ENCODE results near the gene EMX1. TPM values are rescaled to one million over a fixed set of nuclear protein-coding genes. Genes with fewer than 3 reads are reported as not detected.

EMX1 gene
- total RNA-seq, 1 experiment from 2014 or later = 0.72 TPM

DNA sequence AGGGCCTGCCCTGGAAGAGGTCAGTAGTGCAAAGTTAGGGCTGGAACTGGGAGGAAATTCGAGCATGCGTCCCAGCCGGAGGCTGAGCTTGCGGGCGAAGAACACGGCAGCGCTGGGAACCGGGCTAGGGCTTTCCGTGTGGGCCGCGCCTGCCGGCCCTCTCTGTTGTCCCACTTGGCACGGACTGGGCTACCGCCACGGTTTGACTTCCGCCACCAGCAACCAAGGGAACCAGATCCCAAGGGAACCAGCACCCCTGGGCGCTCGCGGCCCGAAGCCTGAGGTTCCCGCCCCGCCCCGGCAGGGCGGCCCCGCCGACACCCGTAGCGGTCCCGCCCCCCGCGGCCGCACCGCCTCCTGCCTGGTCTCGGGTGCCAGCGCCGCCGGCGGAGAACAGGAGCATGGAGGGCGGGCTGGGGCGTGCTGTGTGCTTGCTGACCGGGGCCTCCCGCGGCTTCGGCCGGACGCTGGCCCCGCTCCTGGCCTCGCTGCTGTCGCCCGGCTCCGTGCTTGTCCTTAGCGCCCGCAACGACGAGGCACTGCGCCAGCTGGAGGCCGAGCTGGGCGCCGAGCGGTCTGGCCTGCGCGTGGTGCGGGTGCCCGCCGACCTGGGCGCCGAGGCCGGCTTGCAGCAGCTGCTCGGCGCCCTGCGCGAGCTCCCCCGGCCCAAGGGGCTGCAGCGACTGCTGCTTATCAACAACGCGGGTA is 30.1 kb upstream of the EMX1 start, which contains the start of gene SPR:
Gene SPR, plus strand, starts transcription at position 377 of the 708 bp plus-strand sequence. Its CDS starts 25 bp downstream, at position 402.
- H3K9ac ChIP-seq (ENCODE audit: extremely low read depth, insufficient read length, low read length) = no peak within 1 kb of the TSS
- H2BK5ac ChIP-seq (ENCODE audit: insufficient read length, low read length) = no peak within 1 kb of the TSS
- H3K4me3 Mint-ChIP-seq = peak within 1 kb of the TSS; percentile 69 to 81
- H2BK20ac ChIP-seq (ENCODE audit: low read depth, low read length, poor library complexity, severe bottlenecking) = no peak within 1 kb of the TSS
- peaks cover 8 to 11% of the 10 kb centered on the region in 2 experiments for H3K4me1 Mint-ChIP-seq
- peaks cover 3% of the 10 kb centered on the region; the same call in 1 of the 2 replicates for H3K27me3 ChIP-seq (ENCODE audit: insufficient read depth, low read length)
- H3K4me2 ChIP-seq (ENCODE audit: insufficient read depth, insufficient read length, low read length) = peak within 1 kb of the TSS; percentile 55
- H3K79me2 ChIP-seq (ENCODE audit: insufficient read depth, low read length) = no peaks in the 10 kb centered on the region
- no peak within 1 kb of the TSS for H4K91ac ChIP-seq (ENCODE audit: insufficient read length, low read depth, low read length)
- no peaks in the 10 kb centered on the region for H3K79me1 ChIP-seq (ENCODE audit: insufficient read depth, low read depth, low read length, poor library complexity, severe bottlenecking)
- no peak within 1 kb of the TSS for H2BK15ac ChIP-seq (ENCODE audit: low read depth, low read length)
- WGBS (ENCODE audit: extremely low coverage, insufficient read length, low lambda C conversion rate) = no CpG with 5 or more reads among the region's 76 CpGs
- no peak for TF ChIP-seq CTCF (conservative IDR thresholded peaks at IDR 0.05)
- H3K18ac ChIP-seq (ENCODE audit: insufficient read length, low read depth, low read length) = no peak within 1 kb of the TSS
- no peak within 1 kb of the TSS for H3K4ac ChIP-seq (ENCODE audit: low read depth, low read length)
- H3K36me3 Mint-ChIP-seq (ENCODE audit: insufficient read depth in 1 of 3, low read depth in 3 of 3) = no peaks in the 10 kb centered on the region; a peak in 3 of 7 replicates
- H3K9me3 ChIP-seq (ENCODE audit: control insufficient read depth, low read depth, low read length) = no peaks in the 10 kb centered on the region
- no peaks in the 10 kb centered on the region for H4K20me1 ChIP-seq (ENCODE audit: control insufficient read depth, insufficient read depth, insufficient read length)
- H3K23me2 ChIP-seq (ENCODE audit: insufficient read length, low read depth, low read length, poor library complexity, severe bottlenecking) = peaks cover 5% of the 10 kb centered on the region
- no peak within 1 kb of the TSS for H3K14ac ChIP-seq (ENCODE audit: insufficient read depth, low read length)
- H3K27ac Mint-ChIP-seq = no peak within 1 kb of the TSS
- H3K9me3 Mint-ChIP-seq = no peaks in the 10 kb centered on the region; a peak in 1 of 5 replicates
- H4K5ac ChIP-seq (ENCODE audit: insufficient read length, low read depth, low read length) = no peak within 1 kb of the TSS
- peaks cover 84% of the 10 kb centered on the region for H3K27me3 Mint-ChIP-seq (ENCODE audit: low read depth)
- no peak within 1 kb of the TSS for H2BK120ac ChIP-seq (ENCODE audit: low read depth, low read length, poor library complexity, severe bottlenecking)
- H3K27ac ChIP-seq (ENCODE audit: insufficient read length, low read depth, low read length) = no peak within 1 kb of the TSS
- no peak within 1 kb of the TSS for H2AFZ ChIP-seq (ENCODE audit: low read length)
- H3K23ac ChIP-seq (ENCODE audit: insufficient read length, low read depth, low read length) = no peak within 1 kb of the TSS
- no peak within 1 kb of the TSS for H3K56ac ChIP-seq (ENCODE audit: insufficient read length, low read depth, low read length)
- H4K8ac ChIP-seq (replicated peaks; ENCODE audit: insufficient read length, low read depth, low read length) = no peak within 1 kb of the TSS
- no peak within 1 kb of the TSS for H3T11ph ChIP-seq (ENCODE audit: low read length)
- no peak within 1 kb of the TSS for H2BK12ac ChIP-seq (ENCODE audit: insufficient read length, low read depth, low read length)
- H3K4me1 ChIP-seq (ENCODE audit: insufficient read depth, low read length) = peaks cover 7% of the 10 kb centered on the region; the same call in 1 of the 2 replicates
- peak; percentile 71 for DNase-seq
- H2AK5ac ChIP-seq (ENCODE audit: insufficient read length, low read length) = no peak within 1 kb of the TSS
